Activated T-helper 1 cell treated with anti-CD3 and anti-CD28 coated beads, Interleukin-12 subunit alpha, Interleukin-12 subunit beta, Interleukin-2, Interleukin-4 antibody, amounts not matched to agents 30 ng/mL and 10 ng/mL and 1 ng/mL, durations not matched to agents 14 hours and 24 hours and 36 hours (primary cell): ENCODE measurements around the gene SLC5A5. TPM values are rescaled to one million over a fixed set of nuclear protein-coding genes. Genes with fewer than 3 reads are reported as not detected.
A peak's percentile ranks its signal among the peaks of the same experiment; 100 is the strongest.

ENCODE experiments used
- DNase-seq: peaks from one replicate; pipeline ENCODE4 v3.0.0; 2021; ENCODE audit warnings: low spot score
- H3K27ac Mint-ChIP-seq: one replicate; pipeline ENCODE4 v1.8.0; 2021; ENCODE audit warnings: mild to moderate bottlenecking, mixed read lengths
- H3K27me3 Mint-ChIP-seq: one replicate; pipeline ENCODE4 v1.8.0; 2022; ENCODE audit warnings: mild to moderate bottlenecking, moderate library complexity, mixed read lengths; ENCODE audit not compliant: insufficient read depth
- H3K36me3 Mint-ChIP-seq: one replicate; pipeline ENCODE4 v1.8.0; 2021; ENCODE audit warnings: low read depth, mixed read lengths
- H3K4me1 Mint-ChIP-seq: one replicate; pipeline ENCODE4 v1.8.0; 2021; ENCODE audit warnings: low read depth, mixed read lengths
- H3K4me3 Mint-ChIP-seq: one replicate; pipeline ENCODE4 v1.8.0; 2021; ENCODE audit warnings: mild to moderate bottlenecking, moderate library complexity, mixed read lengths
- H3K9me3 Mint-ChIP-seq: one replicate; pipeline ENCODE4 v1.8.0; 2021; ENCODE audit warnings: mixed read lengths
- intact Hi-C: fragments of 100-400 bp; cut with micrococcal nuclease; formaldehyde crosslinking; loops from one replicate; pipeline ENCODE4 v1.15.1; 2024
- total RNA-seq: library from RNA; stranded (reverse); gene quantifications from 2 replicates; pipeline ENCODE4 v1.2.3, GENCODE V29; 2022

Gene SLC5A5
- total RNA-seq: 1.1 TPM in 2 replicates

DNA sequence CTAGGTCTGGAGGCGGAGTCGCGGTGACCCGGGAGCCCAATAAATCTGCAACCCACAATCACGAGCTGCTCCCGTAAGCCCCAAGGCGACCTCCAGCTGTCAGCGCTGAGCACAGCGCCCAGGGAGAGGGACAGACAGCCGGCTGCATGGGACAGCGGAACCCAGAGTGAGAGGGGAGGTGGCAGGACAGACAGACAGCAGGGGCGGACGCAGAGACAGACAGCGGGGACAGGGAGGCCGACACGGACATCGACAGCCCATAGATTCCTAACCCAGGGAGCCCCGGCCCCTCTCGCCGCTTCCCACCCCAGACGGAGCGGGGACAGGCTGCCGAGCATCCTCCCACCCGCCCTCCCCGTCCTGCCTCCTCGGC, at the start of gene SLC5A5:
Gene SLC5A5 (plus strand): TSS at position 68 of the 373 bp plus-strand sequence. CDS start 375 bp downstream, outside the sequence.
- Mint-ChIP-seq H3K27ac (peak within 1 kb of the TSS; percentile 74), H3K4me3 (peak within 1 kb of the TSS; percentile 86), H3K27me3 (peaks cover 4% of the 10 kb centered on the region), H3K4me1 (peaks cover 4% of the 10 kb centered on the region), H3K36me3 (peaks cover 2% of the 10 kb centered on the region), H3K9me3 (no peaks in the 10 kb centered on the region)
- intact Hi-C loops: loop anchor here (5.0 kb wide), 1 partner anchor 125 kb away; no protein-coding TSS in a partner anchor
- no peak for DNase-seq

DNA sequence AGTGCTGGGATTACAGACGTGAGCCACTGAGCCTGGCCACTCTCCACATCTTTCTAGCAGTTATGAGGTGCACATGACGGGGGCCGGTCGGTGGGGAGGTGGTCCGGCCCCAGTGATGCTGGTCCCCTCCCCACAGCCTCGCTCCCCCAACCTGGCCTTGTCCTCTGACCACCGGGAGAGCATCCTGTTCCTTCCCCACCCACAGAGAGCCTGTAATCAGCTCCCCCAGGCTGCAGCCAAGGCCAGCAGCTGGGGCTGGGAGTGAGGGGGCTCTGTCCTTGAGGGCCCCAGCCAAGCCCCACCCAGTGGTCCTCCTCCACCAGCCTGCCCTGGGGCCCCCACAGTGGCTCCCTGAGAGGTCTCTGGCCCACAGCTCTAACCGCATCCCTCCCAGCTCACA, 47.4 kb upstream of the SLC5A5 start:
- no peak overlapping the region for H3K4me3 Mint-ChIP-seq
- H3K27me3 Mint-ChIP-seq: no peaks in the 10 kb centered on the region
- H3K36me3 Mint-ChIP-seq: peaks cover 22% of the 10 kb centered on the region
- no peaks in the 10 kb centered on the region for H3K4me1 Mint-ChIP-seq
- intact Hi-C loops: no loop called here
- peak overlapping the region; percentile 34 for H3K27ac Mint-ChIP-seq
- no peaks in the 10 kb centered on the region for H3K9me3 Mint-ChIP-seq
- no peak for DNase-seq

DNA sequence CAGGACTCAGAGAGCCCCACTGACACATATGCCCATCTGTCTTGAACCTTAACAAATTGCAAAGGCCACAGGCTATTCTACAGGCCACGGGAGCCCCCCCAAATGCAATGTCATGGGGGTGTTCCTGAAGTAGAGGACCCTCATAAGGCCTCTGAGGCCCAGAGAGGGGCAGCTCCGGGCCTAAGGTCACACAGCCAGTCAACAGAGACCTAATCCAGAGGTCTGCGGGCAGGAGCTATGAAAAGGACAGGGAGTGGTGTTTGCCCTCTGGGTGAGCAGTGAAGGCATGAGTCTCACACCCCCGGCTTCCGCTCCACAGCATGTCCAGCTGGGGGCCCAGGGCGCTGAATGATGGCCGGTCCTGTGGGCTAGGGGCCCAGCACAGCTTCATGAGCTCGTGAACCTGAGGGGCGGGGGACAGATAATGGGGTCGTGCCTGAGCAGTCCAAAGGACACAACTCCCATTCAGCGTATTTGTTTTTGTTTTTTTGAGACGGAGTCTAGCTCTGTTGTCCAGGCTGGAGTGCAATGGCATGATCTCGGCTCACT, 45.2 kb upstream of the SLC5A5 start:
- Mint-ChIP-seq H3K27ac (no peak overlapping the region), H3K4me3 (no peak overlapping the region), H3K36me3 (peaks cover 35% of the 10 kb centered on the region), H3K4me1 (no peaks in the 10 kb centered on the region), H3K27me3 (no peaks in the 10 kb centered on the region), H3K9me3 (no peaks in the 10 kb centered on the region)
- intact Hi-C loops: no loop called here
- no peak for DNase-seq

DNA sequence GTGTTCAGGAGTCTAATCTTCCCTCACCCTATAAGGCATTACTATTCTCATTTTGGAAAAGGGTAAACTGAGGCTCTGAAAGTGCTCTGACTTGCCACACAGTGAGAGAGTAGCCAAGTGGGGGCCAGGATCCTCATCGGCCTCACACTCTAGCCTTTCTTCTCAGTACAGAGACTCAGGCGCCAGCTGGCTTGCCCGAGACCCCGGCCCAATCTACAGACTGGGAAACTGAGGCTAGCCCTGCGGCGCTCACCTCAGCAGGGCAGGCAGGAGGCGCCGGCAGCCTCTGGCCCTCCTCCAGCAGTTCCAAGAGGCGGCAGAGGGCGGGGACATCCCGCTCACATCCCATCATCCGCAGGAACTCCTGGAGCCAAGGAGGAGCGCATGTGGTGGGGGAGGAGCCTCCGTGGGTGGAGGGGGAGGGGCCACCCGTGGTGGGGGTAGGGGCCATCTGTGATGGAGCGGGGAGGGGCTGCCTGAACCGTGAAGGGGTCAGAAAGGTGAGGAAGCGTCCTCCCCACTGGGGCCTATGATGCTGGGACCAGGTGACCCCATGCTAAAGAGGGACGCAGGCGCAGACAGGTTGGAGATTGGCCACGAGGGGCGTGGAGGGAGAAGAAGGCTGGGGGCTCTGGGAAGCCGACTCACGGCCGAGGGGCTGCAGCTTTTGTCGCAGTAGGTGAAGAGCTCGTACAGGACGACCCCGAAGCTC, 41.7 kb upstream of the SLC5A5 start:
- intact Hi-C loops: loop anchor here (1.0 to 2.0 kb wide), 3 partner anchors 17 to 44 kb away; partner anchors contain the start of gene JAK3
- H3K4me3 Mint-ChIP-seq: no peak overlapping the region
- peaks cover 45% of the 10 kb centered on the region for H3K36me3 Mint-ChIP-seq
- DNase-seq: no peak
- H3K27me3 Mint-ChIP-seq: no peaks in the 10 kb centered on the region
- H3K27ac Mint-ChIP-seq: no peak overlapping the region
- no peaks in the 10 kb centered on the region for H3K9me3 Mint-ChIP-seq
- H3K4me1 Mint-ChIP-seq: peaks cover 3% of the 10 kb centered on the region

DNA sequence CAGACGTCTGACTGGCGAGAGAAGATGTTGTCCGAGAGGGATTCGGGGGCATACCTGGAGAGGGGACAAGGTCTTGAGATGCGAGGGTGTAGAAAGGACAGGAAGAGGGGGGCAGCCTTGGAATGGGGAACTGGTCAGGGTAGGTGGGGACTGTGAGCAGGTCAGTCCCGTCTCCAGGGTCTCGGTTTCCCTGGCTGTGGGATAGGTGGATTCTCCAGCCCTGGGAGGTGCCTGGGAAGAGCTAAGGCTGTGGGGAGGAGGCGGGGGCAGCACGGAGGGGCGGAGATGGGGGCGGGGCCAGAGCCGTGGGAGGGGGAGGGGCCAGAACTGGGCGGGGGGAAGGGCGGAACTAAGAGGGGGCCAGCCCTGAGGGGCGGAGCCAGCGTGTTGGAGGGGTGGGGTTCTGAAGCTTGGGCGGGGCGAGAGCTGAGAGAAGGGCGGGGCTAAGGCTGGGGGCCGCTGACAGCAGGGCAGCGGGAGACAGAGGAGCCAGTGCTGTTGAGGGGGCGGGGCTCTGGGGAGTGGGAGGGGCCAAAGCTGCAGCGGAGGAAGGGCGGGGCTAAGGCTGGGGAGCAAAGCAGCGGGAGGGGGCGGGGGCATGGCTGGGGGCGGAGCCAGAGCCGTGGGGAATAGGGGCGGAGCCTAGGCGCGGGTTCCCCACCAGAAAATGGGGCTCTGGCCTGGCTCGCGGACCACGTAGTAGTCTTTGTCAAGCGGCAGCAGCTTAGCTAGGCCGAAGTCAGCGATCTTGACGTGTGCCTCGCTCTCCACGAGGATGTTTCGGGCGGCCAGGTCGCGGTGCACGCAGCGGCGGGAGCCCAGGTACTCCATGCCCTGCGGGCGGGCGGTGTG, 41.0 kb upstream of the SLC5A5 start:
- Mint-ChIP-seq H3K36me3 (peaks cover 48% of the 10 kb centered on the region), H3K27ac (no peak overlapping the region)
- intact Hi-C loops: loop anchor here (1.0 to 2.0 kb wide), 4 partner anchors 12 to 44 kb away; partner anchors contain the start of gene JAK3

DNA sequence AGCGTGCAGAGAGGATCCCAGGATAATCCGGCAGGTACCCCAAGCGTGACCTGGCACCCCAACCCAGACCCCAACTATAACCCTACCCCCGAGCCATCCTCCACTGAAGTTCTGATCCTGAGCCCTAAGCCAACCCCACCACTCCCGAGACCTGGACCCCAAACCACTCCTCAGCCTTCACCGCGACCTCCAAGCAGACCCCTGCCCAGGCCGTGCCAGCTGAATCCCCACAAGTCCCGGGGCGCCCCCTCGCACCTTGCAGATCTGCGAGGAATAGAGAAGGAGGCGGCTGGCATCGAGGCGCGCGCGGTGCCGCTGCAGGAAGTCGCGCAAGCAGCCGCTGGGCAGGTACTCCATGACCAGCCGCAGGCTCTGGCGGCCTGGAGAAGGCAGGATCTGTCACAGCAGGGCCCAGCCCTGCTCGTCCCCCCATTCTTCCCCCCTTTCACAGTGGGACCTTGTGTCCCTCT, 40.3 kb upstream of the SLC5A5 start:
- peaks cover 55% of the 10 kb centered on the region for H3K36me3 Mint-ChIP-seq
- H3K4me1 Mint-ChIP-seq: peaks cover 14% of the 10 kb centered on the region
- DNase-seq: no peak
- H3K27ac Mint-ChIP-seq: no peak overlapping the region
- no peaks in the 10 kb centered on the region for H3K27me3 Mint-ChIP-seq
- H3K9me3 Mint-ChIP-seq: peaks cover 4% of the 10 kb centered on the region
- no peak overlapping the region for H3K4me3 Mint-ChIP-seq
- intact Hi-C loops: loop anchor here (1.0 to 2.0 kb wide), 3 partner anchors 11 to 23 kb away; partner anchors contain the start of gene JAK3

More for the DNA sequence above, 41.0 kb upstream of the SLC5A5 start:
- peaks cover 4% of the 10 kb centered on the region for H3K9me3 Mint-ChIP-seq
- H3K4me3 Mint-ChIP-seq: no peak overlapping the region
- DNase-seq: peak; percentile 12
- peaks cover 11% of the 10 kb centered on the region for H3K4me1 Mint-ChIP-seq
- H3K27me3 Mint-ChIP-seq: no peaks in the 10 kb centered on the region

DNA sequence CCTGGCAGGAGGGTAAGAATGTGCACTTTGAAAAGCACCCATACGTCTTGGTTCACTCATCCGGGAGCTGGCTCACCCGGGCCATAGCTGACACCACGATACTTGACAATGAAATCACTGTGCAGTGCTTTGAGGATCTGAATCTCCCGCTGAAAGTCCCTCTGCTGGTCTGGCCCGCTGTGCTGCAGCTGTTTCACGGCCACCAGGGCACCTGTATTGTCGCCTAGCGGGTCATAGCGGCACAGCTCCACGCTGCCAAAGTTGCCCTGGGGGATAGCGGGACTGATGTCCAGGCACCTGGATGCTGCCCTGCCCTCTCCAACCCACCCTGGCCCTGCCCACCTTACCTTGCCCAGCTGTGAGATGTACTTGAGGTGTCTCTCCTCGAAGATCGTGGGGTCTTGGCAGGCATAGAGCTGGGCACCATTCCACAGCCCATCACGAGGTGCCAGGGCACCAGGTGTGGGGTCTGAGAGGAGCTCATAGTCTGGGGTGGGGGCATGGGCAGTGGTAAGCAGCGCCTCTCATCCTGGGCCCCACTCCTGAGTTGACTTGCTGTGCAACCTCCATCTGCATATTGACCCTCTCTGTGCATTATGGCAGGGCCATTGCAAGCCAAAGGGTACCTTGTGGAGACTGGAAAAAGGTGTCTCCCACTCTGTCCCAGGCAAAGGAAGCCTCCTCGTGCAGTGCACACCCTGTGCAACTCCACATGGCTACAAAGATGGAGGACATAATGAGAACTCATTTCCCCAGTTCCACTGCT, 39.1 kb upstream of the SLC5A5 start:
- H3K27me3 Mint-ChIP-seq: no peaks in the 10 kb centered on the region
- H3K4me3 Mint-ChIP-seq: no peak overlapping the region
- intact Hi-C loops: no loop called here
- no peak for DNase-seq
- peaks cover 62% of the 10 kb centered on the region for H3K36me3 Mint-ChIP-seq
- H3K4me1 Mint-ChIP-seq: peaks cover 18% of the 10 kb centered on the region
- H3K27ac Mint-ChIP-seq: no peak overlapping the region
- peaks cover 4% of the 10 kb centered on the region for H3K9me3 Mint-ChIP-seq

DNA sequence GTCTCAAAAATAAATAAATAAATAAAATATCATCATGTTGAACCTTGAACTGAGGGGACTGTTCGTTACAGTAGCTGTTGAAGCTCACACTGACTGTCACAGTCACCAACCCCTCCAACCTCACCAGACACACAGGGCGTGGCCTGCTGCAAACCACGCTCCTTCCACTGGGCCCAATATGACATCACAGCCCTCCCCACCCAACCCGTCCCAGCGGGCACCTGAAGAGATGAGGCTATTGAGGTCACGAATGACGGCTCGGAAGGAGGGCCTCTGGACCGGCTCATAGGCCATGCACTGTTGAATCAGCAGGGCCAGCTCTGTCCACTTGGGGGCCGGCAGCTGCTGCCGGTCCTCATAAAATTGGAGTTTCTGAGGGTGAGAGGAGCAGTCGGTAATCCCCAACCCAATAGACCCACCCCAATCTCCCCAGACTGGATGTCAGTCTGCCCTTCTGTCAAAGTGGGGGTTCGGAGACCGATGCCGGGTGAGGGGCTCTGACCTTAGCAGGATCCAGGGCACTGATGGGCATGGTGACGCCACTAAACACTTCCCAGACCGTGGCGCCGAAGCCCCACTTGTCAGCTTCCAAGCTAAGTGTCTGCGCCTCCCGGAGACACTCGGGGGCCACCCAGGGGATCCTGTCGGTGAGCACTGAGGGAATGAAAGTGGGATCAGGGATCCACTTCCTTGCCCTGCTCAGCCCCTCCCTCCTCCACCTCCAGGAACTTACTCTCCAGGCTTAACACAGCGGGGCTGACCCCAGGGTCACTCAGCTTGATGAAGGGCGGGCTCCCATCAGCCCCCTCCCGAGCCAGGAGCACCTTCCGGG, 37.2 kb upstream of the SLC5A5 start:
- Mint-ChIP-seq H3K9me3 (peaks cover 4% of the 10 kb centered on the region), H3K36me3 (peaks cover 69% of the 10 kb centered on the region), H3K4me1 (peaks cover 24% of the 10 kb centered on the region), H3K27me3 (no peaks in the 10 kb centered on the region), H3K27ac (no peak overlapping the region), H3K4me3 (no peak overlapping the region)
- intact Hi-C loops: no loop called here
- no peak for DNase-seq

DNA sequence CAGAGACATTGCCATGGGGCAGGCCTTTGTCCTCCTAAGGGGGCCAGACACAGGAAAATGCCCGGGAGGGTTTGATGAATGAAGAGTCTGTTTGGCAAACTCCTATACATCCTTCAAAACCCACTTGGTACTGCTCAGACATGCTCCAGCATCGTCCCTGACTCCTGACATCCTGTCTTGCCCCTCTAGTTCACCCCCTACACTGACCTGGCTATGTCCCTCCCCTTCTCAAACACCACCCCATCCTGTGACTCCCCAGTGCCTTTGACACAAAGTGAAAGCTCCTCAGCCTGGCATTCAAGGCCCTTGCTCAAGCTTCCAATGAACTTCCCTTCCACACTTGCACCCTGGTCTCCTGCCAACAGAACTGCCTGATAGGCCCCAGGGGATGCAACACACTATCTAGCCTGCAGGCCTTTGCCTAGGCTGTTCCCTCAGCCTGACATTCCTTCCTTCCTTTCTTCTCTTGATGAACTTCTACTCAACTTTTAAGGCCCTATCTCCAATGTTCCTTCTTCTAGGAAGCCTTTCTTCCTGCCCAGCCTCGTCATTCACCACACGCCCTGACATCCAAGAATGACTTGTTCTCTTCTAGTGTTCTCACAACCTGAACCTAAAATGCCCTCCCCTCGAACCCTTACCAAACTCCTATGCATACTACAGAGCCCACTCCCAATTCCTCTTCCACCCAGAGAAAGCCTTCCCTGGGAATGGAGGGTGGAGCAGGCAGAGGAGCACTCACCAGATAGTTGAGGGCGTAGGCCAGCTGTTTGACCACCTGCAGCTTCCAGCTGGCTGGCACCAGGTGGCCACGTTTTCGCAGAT, 36.4 kb upstream of the SLC5A5 start:
- Mint-ChIP-seq H3K27me3 (no peaks in the 10 kb centered on the region), H3K4me1 (peaks cover 24% of the 10 kb centered on the region), H3K4me3 (no peak overlapping the region), H3K27ac (peak overlapping the region; percentile 40), H3K36me3 (peaks cover 69% of the 10 kb centered on the region), H3K9me3 (peaks cover 4% of the 10 kb centered on the region)
- DNase-seq: no peak
- intact Hi-C loops: no loop called here

DNA sequence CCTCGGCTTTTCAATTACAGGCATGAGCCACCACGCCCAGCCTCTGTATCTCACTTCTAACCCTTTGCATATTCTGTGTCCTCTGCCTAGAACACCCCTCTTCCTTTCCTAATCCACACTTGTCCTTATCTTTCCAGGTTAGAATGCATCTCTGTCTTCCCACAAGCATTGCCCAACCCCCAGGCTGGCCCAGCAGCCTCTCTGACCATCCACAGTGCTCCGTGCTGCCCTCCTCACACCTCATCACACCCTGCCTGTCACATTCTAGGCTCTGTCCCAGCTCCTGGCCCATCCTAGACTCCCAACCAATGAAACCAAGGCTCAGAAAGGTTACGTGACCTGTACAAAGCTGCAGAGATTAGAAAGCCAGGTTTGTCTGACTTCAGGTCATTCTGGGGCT, 35.2 kb upstream of the SLC5A5 start:
- no peak for DNase-seq
- Mint-ChIP-seq H3K27me3 (no peaks in the 10 kb centered on the region), H3K4me3 (no peak overlapping the region), H3K36me3 (peaks cover 71% of the 10 kb centered on the region), H3K9me3 (peaks cover 4% of the 10 kb centered on the region), H3K27ac (peak overlapping the region; percentile 21), H3K4me1 (peaks cover 24% of the 10 kb centered on the region)
- intact Hi-C loops: no loop called here

DNA sequence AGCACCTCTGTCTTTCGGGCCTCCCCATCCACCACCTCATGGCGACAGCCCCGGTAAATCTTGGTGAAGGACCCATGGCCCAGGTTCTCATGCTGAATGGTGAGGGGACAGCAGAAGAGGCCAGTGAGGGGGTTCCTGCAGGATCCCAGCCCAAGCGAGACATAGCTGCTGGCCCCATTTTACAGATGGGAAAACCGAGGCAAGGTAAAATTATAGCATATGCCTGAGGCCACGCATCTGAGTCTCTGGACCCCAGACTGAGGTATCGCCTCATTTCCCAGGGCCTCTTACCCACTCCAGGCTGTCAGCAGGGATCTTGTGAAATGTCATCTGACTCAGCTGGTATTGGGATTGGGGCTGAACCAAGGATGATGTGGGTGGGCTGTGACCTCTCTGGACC, 33.8 kb upstream of the SLC5A5 start:
- no peaks in the 10 kb centered on the region for H3K27me3 Mint-ChIP-seq
- peak overlapping the region; percentile 84 for H3K27ac Mint-ChIP-seq
- H3K4me3 Mint-ChIP-seq: no peak overlapping the region
- peaks cover 4% of the 10 kb centered on the region for H3K9me3 Mint-ChIP-seq
- peaks cover 64% of the 10 kb centered on the region for H3K36me3 Mint-ChIP-seq
- no peak for DNase-seq
- H3K4me1 Mint-ChIP-seq: peaks cover 24% of the 10 kb centered on the region
- intact Hi-C loops: no loop called here
